HEK293T (cell line): ENCODE measurements around the gene POLD1.
"Not testable (repeated sequence)": the region's sequence is repeated elsewhere in the genome, so short reads cannot be mapped to it uniquely, and the experiment has no call there.

Experiments
- CTCF ChIA-PET: fragments of 350-600 bp; formaldehyde crosslinking; extraction: SDS; loops from one replicate; lab custom pipeline; 2021; ENCODE audit warnings: antibody characterized with exemption, inconsistent platforms; lab: Yijun Ruan, JAX
- POLR2A ChIA-PET: fragments of 350-600 bp; formaldehyde crosslinking; extraction: SDS; loops from one replicate; lab custom pipeline; 2020; ENCODE audit warnings: antibody characterized with exemption, inconsistent platforms; lab: Yijun Ruan, JAX
- DNase-seq: peaks from one replicate; pipeline ENCODE4 v3.0.0; 2012; ENCODE audit warnings: mixed read lengths; ENCODE audit errors: extremely low spot score
- ARNT ChIP-seq: fragments of 450-650 bp; IDR thresholded peaks from 2 replicates; pipeline ENCODE4 v1.6.1; 2017; ENCODE audit warnings: mild to moderate bottlenecking
- CTBP1 ChIP-seq: fragments of 450-650 bp; IDR thresholded peaks from 2 replicates; pipeline ENCODE4 v1.6.1; 2016; ENCODE audit warnings: borderline replicate concordance
- ELF4 ChIP-seq: fragments of 450-650 bp; IDR thresholded peaks from 2 replicates; pipeline ENCODE4 v1.6.1; 2017; ENCODE audit warnings: antibody characterized with exemption
- FOXA1 ChIP-seq: fragments of 450-650 bp; IDR thresholded peaks from 2 replicates; pipeline ENCODE4 v1.6.1; 2016; ENCODE audit warnings: mild to moderate bottlenecking
- FOXK2 ChIP-seq: fragments of 450-650 bp; IDR thresholded peaks from 2 replicates; pipeline ENCODE4 v1.6.1; 2016; ENCODE audit warnings: mild to moderate bottlenecking
- FOXM1 ChIP-seq: fragments of 450-650 bp; IDR thresholded peaks from 2 replicates; pipeline ENCODE4 v1.6.1; 2017; ENCODE audit warnings: mild to moderate bottlenecking, borderline replicate concordance
- HDGF ChIP-seq: fragments of 450-650 bp; IDR thresholded peaks from 2 replicates; pipeline ENCODE4 v1.6.1; 2017; ENCODE audit warnings: antibody characterized with exemption, borderline replicate concordance
- L3MBTL2 ChIP-seq: fragments of 450-650 bp; conservative IDR thresholded peaks from 2 replicates; pipeline ENCODE4 v1.6.1; 2016; ENCODE audit warnings: mild to moderate bottlenecking
- LEF1 ChIP-seq: fragments of 450-650 bp; IDR thresholded peaks from 2 replicates; pipeline ENCODE4 v1.6.1; 2017; ENCODE audit warnings: mild to moderate bottlenecking, borderline replicate concordance
- NFRKB ChIP-seq: fragments of 450-650 bp; IDR thresholded peaks from 2 replicates; pipeline ENCODE4 v1.6.1; 2016; ENCODE audit warnings: mild to moderate bottlenecking, moderate library complexity
- SP1 ChIP-seq: fragments of 450-650 bp; IDR thresholded peaks from 2 replicates; pipeline ENCODE4 v1.6.1; 2017
- SUZ12 ChIP-seq: fragments of 450-650 bp; IDR thresholded peaks from 2 replicates; pipeline ENCODE4 v1.6.1; 2016; ENCODE audit warnings: mild to moderate bottlenecking
- TARDBP ChIP-seq: fragments of 450-650 bp; IDR thresholded peaks from 2 replicates; pipeline ENCODE4 v1.6.1; 2016
- ZNF384 ChIP-seq: fragments of 450-650 bp; IDR thresholded peaks from 2 replicates; pipeline ENCODE4 v1.6.1; 2016
- TF ChIP-seq, protein P1 (sequence below): fragments of 450-650 bp; IDR thresholded peaks from 2 replicates; pipeline ENCODE4 v1.6.1; 2016

Gene POLD1

DNA sequence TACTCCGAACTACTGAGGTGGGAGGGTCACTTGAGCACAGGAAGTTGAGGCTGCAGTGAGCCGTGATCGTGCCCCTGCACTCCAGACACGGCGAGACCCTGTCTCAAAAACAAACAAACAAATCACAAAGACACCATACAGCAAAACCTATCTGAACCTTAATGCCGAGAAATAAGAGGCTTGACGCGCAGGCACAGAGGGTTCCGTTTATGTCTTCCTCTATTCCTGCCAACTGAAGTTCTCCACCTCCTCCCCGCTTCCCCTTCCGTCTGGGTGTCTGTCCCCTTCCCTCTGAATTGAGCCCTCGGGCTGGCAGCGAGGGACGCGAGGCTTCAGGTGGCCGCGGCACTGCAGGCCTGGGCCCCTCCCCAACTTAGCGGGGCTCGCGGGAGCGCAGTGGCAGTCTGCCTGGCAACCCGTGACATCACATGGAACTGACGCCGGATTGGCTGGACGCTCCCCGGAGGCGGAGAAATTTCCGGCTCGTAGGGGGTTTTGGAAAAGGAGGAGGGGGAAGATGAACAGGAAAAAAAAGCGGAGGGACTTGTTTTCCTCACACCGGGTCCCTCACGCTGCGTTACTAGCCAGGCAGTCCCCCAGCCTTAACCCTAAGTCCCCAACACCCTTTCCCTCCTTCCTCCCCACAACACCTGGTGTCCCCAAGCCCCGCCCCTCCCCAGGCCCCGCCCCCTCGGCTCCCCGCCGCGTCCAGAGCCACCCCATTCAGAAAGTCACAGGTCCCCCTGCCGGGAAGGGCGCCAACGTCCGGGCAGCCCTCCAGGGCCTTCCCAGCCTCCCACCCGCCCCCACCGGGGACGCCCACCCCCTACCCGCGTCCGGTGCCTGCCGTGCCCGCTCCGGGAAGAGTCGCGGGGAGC lies 47.4 kb downstream of the POLD1 start:
- POLR2A ChIA-PET, result interaction anchor here (0.8 to 1.1 kb wide), 2 partner anchors 56 to 61 kb away, joined by 3 to 4 read pairs; partner anchors contain the start of gene NR1H2
- DNase-seq, result peak; percentile 95
- no peak for TF ChIP-seq SP1
- peak; percentile 57; the same call in 1 of the 2 replicates for TF ChIP-seq L3MBTL2
- TF ChIP-seq SUZ12, result no peak
- TF ChIP-seq LEF1, result no peak
- no peak for TF ChIP-seq HDGF
- TF ChIP-seq CTBP1, result no peak
- CTCF ChIA-PET, result no interaction called here

DNA sequence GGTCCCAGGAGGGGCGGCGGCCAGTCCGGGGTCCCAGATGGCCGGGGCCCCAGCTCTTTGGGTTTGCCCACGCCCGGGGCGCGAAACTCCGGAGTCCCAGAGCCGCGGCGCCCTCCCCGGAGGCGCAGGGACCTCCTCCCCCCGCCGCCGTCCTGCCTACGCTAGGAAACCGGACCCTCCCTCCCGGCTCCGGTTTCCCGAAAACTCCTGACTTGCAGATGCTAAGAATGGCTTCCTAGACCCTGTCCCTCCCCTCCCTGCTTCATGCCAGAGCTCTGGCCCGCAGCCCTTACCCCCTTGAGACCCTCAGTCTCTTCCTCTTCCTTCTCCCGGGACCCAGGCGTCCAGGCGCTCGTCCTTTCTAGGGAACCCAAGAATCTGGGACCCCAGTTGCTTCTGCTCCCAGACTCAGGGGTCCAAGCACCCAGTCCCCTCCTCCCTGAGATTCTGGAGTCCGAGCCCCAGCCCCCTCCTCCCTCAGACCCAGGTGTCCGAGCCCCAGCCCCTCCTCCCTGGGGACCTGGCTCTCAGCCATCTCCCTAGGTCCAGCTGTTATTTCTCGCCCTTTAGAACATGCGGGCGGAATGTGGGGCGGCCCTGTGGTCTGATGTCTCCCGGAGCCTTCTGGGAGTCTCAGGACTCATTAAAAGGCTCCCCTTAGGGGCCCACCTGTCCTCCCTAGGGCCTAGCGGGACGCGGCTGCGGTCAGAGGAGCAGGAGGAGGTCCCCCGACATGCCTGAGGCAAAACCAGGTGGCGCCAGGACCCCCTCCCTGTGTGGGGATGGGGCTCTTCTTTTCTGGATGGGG lies 48.3 kb downstream of the POLD1 start, which contains the start of gene MYBPC2:
TSS of gene MYBPC2 (plus strand) at position 672 of the 808 bp plus-strand sequence. CDS start at position 734, 62 bp downstream.
- TF ChIP-seq SP1, result no peak
- ChIA-PET POLR2A (interaction anchor here (1.1 kb wide), 1 partner anchor 56 kb away, joined by 4 read pairs; the partner anchor contains the start of gene NR1H2), CTCF (no interaction called here)
- peak; percentile 42 for DNase-seq

DNA sequence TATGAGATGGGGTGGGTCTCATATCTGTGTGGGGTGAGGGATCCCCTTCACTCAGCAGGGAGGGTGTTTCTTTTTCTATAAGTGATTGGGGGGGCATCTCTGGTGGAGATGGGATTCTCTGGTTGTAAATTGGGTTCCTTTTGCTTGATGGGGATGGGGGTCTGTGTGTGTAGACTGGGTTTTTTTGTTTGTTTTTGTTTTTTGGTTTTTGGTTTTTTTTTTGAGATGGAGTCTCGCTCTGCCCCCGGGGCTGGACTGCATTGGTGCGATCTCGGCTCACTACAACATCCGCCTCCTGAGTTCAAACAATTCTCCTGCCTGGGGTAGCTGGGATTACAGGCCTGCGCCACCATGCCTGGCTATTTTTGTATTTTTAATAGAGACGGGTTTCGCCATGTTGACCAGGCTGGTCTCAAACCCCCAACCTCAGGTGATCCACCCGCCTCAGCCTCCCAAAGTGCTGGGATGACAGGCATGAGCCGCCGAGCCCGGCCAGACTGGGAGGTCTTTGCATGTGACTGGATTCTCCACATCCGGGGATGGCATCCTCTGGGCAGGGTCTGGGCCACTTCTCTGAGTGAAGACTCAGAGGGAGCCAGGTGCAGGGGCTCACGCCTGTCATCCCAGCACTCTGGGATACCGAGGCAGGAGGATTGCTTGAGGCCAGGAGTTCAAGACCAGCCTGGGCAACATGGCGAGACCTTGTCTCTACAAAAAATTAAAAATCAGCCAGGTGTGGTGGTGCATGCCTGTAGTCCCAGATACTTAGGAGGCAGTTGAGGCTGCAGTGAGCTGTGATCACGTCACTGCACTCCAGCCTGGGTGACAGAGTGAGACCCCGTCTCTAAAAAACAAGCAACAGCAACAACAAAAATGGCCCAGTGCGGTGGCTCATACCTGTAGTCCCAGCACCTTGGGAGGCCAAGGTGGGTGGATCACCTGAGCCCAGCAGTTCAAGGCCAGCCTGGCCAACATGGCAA lies 49.3 kb downstream of the POLD1 start:
- ChIA-PET CTCF (no interaction called here), POLR2A (no interaction called here)
- TF ChIP-seq SUZ12, result no peak
- TF ChIP-seq TARDBP, result no peak
- no peak for TF ChIP-seq ARNT
- no peak for TF ChIP-seq ELF4
- no peak for DNase-seq

DNA sequence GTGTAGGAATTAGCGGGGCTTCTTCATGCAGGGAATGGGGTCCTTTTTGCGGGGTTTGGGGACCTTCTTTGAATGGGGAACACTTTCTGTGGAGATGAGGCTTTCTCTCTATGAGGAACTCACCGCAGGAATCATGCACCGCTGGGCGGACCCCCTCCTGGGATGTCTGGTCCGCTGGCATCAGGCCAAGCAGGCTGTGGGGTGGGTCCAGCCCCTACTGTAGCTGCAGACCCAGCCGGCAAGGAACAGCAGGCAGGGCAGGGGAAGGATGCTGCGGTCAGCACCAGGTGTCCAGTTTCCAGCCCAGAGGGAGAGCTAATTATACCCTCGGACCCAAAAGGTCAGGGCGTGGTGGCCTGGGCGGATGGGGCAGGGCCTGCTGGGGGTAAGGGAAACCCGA lies 50.4 kb downstream of the POLD1 start:
- ChIA-PET CTCF (no interaction called here), POLR2A (no interaction called here)
- no peak for TF ChIP-seq LEF1
- TF ChIP-seq ELF4, result no peak
- no peak for TF ChIP-seq SUZ12
- no peak for TF ChIP-seq SP1
- no peak for TF ChIP-seq FOXM1
- TF ChIP-seq NFRKB, result no peak
- TF ChIP-seq ARNT, result no peak
- no peak for DNase-seq

DNA sequence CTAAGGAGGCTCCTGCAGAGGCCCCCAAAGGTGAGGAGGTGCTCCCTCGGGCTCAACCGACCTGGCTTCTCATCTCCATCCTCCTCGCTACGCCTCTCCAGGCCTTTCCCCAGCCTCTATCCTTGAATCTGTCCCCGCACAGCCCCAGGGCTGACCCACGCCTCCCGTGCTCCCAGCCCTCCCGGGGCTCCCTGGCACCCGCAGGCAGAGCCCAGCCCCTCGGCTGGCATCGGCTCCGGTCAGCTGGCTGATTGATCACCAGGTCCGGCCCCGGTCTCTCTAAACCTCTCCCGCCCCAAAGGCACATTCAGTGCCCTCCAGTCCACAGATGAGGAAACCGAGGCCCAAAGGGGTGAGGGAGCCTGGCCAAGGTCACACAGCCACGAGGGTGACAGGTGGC lies 51.1 kb downstream of the POLD1 start:
- POLR2A ChIA-PET, result no interaction called here
- CTCF ChIA-PET, result no interaction called here
- TF ChIP-seq HDGF, result no peak
- no peak for TF ChIP-seq L3MBTL2
- TF ChIP-seq SUZ12, result no peak
- no peak for TF ChIP-seq FOXM1
- no peak for TF ChIP-seq FOXK2
- TF ChIP-seq ELF4, result no peak
- TF ChIP-seq CTBP1, result no peak
- TF ChIP-seq FOXA1, result no peak
- TF ChIP-seq, protein P1, sequence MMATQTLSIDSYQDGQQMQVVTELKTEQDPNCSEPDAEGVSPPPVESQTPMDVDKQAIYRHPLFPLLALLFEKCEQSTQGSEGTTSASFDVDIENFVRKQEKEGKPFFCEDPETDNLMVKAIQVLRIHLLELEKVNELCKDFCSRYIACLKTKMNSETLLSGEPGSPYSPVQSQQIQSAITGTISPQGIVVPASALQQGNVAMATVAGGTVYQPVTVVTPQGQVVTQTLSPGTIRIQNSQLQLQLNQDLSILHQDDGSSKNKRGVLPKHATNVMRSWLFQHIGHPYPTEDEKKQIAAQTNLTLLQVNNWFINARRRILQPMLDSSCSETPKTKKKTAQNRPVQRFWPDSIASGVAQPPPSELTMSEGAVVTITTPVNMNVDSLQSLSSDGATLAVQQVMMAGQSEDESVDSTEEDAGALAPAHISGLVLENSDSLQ, result no peak
- no peak for TF ChIP-seq NFRKB
- DNase-seq, result no peak

DNA sequence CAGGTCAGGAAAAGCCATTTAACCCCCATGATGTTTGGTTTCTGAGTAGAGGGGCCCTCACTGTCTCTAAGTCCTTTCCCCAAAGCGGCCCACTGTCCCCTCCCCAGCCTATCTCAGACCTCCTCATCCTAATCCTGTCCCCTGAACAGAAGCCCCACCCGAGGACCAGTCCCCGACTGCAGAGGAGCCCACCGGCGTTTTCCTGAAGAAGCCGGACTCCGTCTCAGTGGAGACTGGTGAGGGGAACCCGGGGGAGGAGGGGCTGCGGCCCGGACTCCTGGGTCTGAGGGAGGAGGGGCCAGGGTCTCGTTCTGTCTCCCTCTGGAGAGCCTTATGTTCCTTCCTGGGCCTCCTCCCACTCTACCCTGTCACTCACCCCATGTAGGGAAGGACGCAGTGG lies 51.5 kb downstream of the POLD1 start:
- no peak for DNase-seq
- CTCF ChIA-PET, result no interaction called here
- no peak for TF ChIP-seq HDGF
- no peak for TF ChIP-seq LEF1
- no peak for TF ChIP-seq FOXA1
- TF ChIP-seq ARNT, result no peak
- TF ChIP-seq, protein P1, result no peak
- no peak for TF ChIP-seq FOXM1
- POLR2A ChIA-PET, result interaction anchor here (1.0 kb wide), 1 partner anchor 60 kb away, joined by 4 read pairs; the partner anchor contains the start of gene NR1H2

DNA sequence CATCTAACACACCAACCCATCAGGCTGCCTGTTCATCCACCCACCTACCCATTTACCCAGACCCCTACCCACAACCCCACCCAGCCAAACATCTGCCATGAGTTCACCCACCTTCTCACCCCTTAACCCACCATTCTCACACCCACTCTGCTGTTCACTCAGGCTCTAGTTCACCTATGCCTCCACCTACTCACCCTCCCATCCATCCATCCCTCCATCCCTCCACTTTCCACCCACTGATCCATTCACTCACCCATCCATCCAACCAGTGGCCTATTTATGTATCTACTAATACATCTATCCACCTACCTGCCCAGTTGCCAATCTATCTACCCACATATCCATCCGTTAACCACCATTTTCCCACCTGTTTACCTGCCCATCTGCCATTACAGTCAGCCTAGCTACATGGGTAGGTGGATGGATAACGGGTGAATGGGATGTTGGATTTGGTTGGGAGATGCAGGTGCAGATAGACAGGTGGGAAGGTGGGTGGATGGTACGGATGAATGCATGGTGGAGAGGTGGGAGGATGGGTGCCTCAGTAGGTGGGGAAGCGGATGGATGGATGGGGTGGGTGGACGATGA lies 53.8 kb downstream of the POLD1 start:
- no peak for TF ChIP-seq SUZ12
- TF ChIP-seq, protein P1, result no peak
- TF ChIP-seq FOXA1, result no peak
- TF ChIP-seq LEF1, result no peak
- TF ChIP-seq ARNT, result no peak
- TF ChIP-seq ZNF384, result no peak
- POLR2A ChIA-PET, result no interaction called here
- CTCF ChIA-PET, result no interaction called here
- DNase-seq, result no peak

DNA sequence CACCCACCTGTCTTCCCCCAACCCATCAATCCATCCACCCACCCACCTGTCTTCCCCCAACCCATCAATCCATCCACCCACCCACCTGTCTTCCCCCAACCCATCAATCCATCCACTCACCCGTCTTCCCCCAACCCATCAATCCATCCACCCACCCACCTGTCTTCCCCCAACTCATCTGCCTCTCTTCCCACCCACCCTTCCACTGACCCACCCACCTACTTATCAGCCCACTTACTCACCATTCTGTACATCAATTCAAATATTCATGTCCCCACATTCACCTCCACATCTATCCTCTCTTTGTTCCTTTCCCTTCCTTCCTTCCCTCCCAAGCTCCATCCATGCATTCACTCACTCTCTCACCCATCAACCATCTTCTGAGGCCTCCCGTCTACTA lies 55.0 kb downstream of the POLD1 start:
- CTCF ChIA-PET, DNase-seq, POLR2A ChIA-PET: not testable (repeated sequence)
